ENCODE measurements around the gene OBI1. TPM values are rescaled to one million over a fixed set of nuclear protein-coding genes. Genes with fewer than 3 reads are reported as not detected.

Gene OBI1
- total and polyA plus RNA-seq, 2 donors (not counting 3 experiments of a cell fraction or from before 2014, with no cell fraction given): 5.0 to 16.1 TPM

GRCh38 chr13:78592584-78592983, 66.4 kb downstream of the OBI1 start:
- Histone ChIP-seq H3K27me3 (ENCODE audit: control insufficient read depth in 2 of 2, insufficient read depth in 2 of 2, low read length in 2 of 2) (peaks cover 57 to 93% of the 10 kb centered on the region in 2 experiments), H2AFZ (ENCODE audit: low read depth, low read length) (no peak overlapping the region), H3K9me3 (replicated peaks; ENCODE audit: control insufficient read depth, insufficient read depth, low read length) (no peaks in the 10 kb centered on the region), H3K79me2 (ENCODE audit: control insufficient read depth, insufficient read depth, low read length) (no peaks in the 10 kb centered on the region), H3K4me2 (ENCODE audit: insufficient read depth, low read length) (no peak overlapping the region), H3K4me1 (ENCODE audit: control insufficient read depth, extremely low read depth, insufficient read depth, low read length) (peaks cover 6% of the 10 kb centered on the region), H3K9me1 (replicated peaks; ENCODE audit: control insufficient read depth, extremely low read depth, insufficient read depth, low read length) (no peaks in the 10 kb centered on the region), H3K36me3 (ENCODE audit: control insufficient read depth in 2 of 2, extremely low read depth in 1 of 2, insufficient read depth in 2 of 2, low read length in 2 of 2) (no peaks in the 10 kb centered on the region), H3K4me3 (replicated peaks in 1 of 3; ENCODE audit: insufficient read depth in 1 of 3, low read depth in 1 of 3, low read length in 3 of 3) (no peak overlapping the region), H3K9ac (replicated peaks; ENCODE audit: extremely low read depth, insufficient read depth, low read length) (no peak overlapping the region), H4K20me1 (replicated peaks; ENCODE audit: control insufficient read depth, extremely low read depth, insufficient read depth, low read length) (no peaks in the 10 kb centered on the region), H3K27ac (ENCODE audit: insufficient read depth, low read depth, low read length) (no peak overlapping the region)
- ChIA-PET POLR2A (no interaction called here), CTCF (interaction anchor here (1.6 kb wide), 1 partner anchor 11 kb away, joined by 3 read pairs; the partner anchor contains the start of gene POU4F1)
- no TSS peak for BruUV-seq (replicated peaks)
- dilution Hi-C loops (cut with MboI; ENCODE audit: extremely low pct_ligation_motif_present, low sequenced_read_pairs) (no loop called here), intact Hi-C loops (cut with micrococcal nuclease) (loop anchor here (5.0 kb wide), 1 partner anchor 455 kb away; no protein-coding TSS in a partner anchor)
- no peak for TF ChIP-seq POLR2A (IDR thresholded peaks at IDR 0.05; ENCODE audit: low read depth, low read length)
- no peak for TF ChIP-seq EZH2 (IDR thresholded peaks at IDR 0.05; ENCODE audit: borderline replicate concordance, low read depth, low read length, severe bottlenecking)
- no peak for TF ChIP-seq GATA2 (IDR thresholded peaks at IDR 0.05; ENCODE audit: insufficient read depth, insufficient read length, low read depth, low read length)
- TF ChIP-seq FOS (IDR thresholded peaks at IDR 0.05; ENCODE audit: borderline replicate concordance, insufficient read depth, low read length): no peak
- TF ChIP-seq MAX (IDR thresholded peaks at IDR 0.05; ENCODE audit: insufficient read depth, insufficient read length): no peak
- TF ChIP-seq CTCF (IDR thresholded peaks at IDR 0.05; ENCODE audit: extremely low read depth in 1 of 2, insufficient read depth in 1 of 2, low read depth in 1 of 2, low read length in 2 of 2): no peak
- TF ChIP-seq POLR2AphosphoS5 (IDR thresholded peaks at IDR 0.05; ENCODE audit: insufficient read depth, low read depth, low read length): no peak
- no peak for TF ChIP-seq JUN (IDR thresholded peaks at IDR 0.05; ENCODE audit: borderline replicate concordance, insufficient read depth, insufficient read length, low read depth)
- no peak for TF ChIP-seq MYC (IDR thresholded peaks at IDR 0.05; ENCODE audit: low read depth, low read length)
- FAIRE-seq (no peak), DNase-seq (ENCODE audit: low read depth, low spot score) (no peak)
